ENCODE results near the gene ZDHHC13.

DNA sequence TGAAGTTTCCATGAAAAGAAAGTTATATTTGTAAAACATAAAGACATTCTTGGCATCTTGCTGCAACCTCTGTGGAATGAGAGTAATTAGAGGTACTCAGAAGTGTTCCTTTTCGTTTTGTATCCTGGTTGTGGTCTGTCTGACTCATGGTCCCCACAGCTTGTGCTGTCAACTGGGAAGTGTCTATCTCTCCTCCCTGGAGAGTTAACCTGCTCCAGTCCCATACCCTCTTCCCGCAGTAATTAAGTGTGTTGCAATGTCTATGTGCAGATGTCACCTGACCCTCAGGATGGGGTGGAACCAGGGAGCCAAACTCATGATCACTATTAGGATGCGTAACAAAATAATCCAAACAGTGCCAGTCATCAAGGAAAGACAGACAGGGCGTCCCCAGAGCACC lies 23.0 kb upstream of the ZDHHC13 start:
- TF ChIP-seq, protein P1, sequence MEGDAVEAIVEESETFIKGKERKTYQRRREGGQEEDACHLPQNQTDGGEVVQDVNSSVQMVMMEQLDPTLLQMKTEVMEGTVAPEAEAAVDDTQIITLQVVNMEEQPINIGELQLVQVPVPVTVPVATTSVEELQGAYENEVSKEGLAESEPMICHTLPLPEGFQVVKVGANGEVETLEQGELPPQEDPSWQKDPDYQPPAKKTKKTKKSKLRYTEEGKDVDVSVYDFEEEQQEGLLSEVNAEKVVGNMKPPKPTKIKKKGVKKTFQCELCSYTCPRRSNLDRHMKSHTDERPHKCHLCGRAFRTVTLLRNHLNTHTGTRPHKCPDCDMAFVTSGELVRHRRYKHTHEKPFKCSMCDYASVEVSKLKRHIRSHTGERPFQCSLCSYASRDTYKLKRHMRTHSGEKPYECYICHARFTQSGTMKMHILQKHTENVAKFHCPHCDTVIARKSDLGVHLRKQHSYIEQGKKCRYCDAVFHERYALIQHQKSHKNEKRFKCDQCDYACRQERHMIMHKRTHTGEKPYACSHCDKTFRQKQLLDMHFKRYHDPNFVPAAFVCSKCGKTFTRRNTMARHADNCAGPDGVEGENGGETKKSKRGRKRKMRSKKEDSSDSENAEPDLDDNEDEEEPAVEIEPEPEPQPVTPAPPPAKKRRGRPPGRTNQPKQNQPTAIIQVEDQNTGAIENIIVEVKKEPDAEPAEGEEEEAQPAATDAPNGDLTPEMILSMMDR (IDR thresholded peaks at IDR 0.05) = no peak
- TF ChIP-seq POLR2A (IDR thresholded peaks at IDR 0.05) = no peak
